Stimulated activated CD8-positive, alpha-beta memory T cell treated with anti-CD3 and anti-CD28 coated beads, Interleukin-7, amount 100 ng/mL, for 24 hours (primary cell): ENCODE data around the gene ALMS1.
"Not testable (repeated sequence)": the region's sequence is repeated elsewhere in the genome, so short reads cannot be mapped to it uniquely, and the experiment has no call there.

Experiments
- DNase-seq: peaks from one replicate; pipeline ENCODE4 v3.0.0-alpha.2; 2020; ENCODE audit warnings: low read depth

Gene ALMS1

DNA sequence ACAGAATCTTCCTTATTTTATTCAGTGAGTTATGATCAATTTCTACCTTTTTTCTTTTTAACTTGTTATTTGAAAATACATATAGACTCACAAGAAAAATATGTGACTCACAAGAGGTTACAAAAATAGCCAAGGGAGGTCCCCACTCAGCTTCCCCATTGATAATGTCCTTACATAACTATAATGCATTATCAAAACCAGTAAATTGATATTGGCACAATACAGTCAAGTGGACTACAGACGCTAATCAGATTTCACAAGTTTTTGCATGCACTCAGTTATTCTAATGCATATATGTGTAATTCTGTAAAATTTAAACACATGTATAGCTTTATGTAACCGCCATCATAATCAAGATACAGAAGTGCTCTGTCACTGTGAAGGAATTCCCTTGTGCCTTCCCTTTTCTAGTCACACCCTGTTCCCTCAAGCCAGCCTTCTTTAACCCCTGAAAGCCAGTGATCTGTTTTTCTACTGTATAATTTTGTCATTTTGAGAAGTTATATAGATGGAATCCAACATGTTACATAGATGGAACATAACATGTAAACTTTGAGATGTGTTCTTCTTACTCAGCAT, 118.4 kb downstream of the ALMS1 start:
- no peak for DNase-seq

DNA sequence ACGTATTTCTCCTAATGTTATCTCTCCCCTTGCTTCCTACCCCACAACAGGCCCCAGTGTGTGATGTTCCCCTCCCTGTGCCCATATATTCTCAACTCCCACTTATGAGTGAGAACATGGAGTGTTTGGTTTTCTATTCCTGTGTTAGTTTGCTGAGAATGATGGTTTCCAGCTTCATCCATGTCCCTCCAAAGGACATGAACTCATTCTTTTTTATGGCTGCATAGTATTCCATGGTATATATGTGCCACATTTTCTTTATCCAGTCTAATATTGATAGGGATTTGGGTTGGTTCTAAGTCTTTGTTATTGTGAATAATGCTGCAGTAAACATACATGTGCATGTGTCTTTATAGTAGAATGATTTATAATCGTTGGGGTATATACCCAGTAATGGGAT, 119.2 kb downstream of the ALMS1 start:
- DNase-seq, result not testable (repeated sequence)

DNA sequence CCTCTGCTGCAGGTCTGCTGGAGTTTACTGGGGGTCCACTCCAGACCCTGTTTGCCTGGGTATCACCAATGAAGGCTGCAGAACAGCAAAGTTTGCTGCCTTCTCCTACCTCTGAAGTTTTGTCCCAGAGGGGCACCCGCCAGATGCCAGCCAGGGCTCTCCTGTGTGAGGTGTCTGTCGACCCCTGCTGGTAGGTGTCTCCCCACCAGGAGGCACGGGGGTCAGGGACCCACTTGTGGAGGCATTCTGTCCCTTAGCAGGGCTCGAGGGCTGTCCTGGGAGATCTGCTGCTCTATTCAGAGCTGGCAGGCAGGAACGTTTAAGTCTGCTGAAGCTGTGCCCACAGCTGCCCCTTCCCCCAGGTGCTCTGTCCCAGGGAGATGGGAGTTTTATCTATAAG, 124.8 kb downstream of the ALMS1 start:
- DNase-seq, result not testable (repeated sequence)

DNA sequence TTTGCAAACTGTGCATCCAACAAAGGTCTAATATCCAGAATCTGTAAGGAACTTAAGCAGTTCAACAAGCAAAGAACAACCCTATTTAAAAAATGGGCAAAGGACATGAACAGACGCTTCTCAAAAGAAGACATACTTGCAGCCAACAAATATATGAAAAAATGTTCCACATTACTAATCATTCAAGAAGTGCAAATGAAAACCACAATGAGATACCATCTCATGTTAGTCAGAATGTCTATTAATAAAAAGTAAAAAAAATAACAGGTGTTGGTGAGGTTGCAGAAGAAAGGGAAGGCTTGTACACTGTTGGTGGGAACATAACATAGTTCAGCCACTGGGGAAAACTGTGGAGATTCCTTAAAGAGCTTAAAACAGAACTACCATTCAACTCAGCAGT, 130.4 kb downstream of the ALMS1 start:
- DNase-seq, result no peak

DNA sequence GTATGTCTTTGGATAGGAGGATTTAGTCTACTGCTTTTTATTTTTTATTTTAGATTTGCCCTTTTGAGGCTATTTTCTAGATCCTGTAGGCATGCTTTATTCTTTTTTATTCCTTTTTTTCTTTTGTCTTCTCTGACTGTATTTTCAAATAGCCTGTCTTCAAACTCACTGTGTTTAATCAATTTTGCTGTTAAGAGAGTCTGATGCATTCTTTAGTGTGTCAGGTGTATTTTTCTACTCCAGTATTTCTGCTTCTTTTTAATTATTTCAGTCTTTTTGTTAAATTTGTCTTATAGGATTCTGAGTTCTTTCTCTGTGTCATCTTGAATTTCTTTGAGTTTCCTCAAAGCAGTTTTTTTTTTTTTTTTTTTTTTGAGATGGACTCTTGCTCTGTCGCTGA, 143.1 kb downstream of the ALMS1 start:
- DNase-seq, result no peak

DNA sequence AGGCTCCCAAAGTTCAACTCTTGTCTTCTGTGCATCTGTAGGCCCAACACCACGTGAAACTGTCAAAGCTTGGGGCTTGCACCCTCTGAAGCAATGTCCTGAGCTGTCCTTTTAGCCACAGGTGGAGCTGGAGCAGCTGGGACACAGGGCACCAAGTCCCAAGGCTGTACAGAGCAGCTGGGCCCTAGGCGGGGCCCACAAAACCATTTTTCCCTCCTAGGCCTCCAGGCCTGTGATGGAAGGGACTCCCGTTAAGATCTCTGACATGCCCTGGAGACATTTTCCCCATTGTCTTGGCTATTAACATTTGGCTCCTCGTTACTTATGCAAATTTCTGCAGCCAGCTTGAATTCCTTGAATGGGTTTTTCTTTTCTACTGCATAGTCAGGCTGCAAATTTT, 145.1 kb downstream of the ALMS1 start:
- DNase-seq, result not testable (repeated sequence)

DNA sequence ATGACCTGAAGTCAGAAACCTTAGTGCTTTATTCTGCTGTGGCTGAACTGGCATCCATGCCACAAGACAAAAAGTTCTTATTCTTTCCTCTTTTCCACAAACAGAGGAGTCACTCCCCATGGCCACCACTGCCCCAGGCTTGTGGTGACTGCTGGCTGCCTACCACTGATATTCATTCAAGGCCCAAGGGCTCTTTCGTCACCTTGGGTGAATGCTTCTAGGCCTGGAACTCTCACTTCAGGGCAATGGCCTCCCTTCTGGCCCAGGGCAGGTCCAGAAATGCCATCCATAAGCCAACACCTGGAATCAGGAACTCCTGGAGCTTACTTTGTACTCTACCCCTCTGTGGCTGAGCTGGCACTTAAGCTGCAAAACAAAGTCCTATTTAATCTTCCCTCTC, 146.7 kb downstream of the ALMS1 start:
- DNase-seq, result no peak

DNA sequence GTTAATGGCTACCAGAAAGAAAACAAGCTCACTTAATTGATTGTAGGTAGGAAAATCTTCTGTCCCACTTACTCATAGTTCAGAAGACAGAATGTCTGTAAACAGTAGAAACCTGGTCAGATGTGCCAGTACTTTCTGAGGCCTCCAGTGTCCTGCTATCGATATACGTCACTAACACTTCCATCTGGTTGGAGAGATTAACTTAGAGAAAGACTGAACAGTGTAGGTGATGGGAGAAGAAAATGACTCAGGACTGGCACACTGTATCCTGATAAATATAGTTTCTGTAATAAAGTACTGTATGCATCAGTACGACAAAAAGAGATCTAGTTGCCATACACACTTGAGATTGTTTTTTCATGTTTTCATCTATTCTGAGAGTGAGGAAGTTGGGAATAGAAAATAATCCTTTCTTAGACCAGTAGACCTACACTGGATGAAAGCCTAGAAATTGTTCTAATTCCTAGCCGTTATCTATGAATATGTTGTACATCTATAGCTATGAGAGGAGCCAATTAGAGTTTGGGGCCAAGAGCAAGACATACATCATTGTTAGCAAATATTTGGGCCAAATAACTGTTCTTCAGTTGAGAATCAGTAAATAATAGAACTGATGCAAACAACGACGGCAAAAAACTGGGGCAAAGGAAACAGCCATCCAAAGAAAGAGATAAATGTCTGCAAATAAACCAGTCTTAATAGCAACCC, 150.7 kb downstream of the ALMS1 start:
- DNase-seq, result no peak

DNA sequence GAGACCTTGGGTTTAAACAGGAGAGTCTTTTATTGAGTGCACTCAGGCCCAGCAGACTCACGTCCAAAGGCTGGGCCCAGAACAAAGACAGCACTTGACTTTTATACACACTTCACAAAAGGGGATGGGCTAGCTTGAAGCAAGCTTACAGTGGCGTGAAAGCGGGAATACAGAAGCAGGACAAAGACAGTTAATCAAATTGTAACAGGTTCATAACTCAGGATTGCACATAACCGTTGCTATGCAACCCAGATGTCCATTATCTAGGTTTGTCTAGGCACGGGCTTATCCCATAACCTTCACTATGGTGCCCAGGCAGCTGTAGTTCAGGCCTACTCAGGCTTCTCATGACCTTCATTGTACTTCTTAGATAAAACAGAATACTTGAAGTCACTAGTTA, 175.2 kb downstream of the ALMS1 start:
- DNase-seq, result not testable (repeated sequence)

DNA sequence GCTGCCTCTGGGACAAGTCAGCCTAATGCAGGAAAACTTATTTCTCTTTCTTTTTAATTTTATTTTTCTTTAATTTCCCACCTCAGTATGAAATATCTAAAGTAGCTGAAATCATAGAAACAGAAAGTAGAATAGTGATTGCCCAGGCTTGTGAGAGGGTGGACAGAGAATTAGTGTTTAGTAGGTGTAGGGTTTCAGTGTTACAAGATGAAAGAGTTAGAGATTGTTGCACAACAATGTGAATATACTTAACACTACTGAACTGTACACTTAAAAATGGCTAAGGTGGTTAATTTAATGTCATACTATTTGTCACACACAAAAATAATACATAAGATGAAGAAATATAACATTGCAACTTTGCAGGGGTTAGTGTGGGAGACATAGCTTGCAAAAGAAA, 175.8 kb downstream of the ALMS1 start:
- no peak for DNase-seq

DNA sequence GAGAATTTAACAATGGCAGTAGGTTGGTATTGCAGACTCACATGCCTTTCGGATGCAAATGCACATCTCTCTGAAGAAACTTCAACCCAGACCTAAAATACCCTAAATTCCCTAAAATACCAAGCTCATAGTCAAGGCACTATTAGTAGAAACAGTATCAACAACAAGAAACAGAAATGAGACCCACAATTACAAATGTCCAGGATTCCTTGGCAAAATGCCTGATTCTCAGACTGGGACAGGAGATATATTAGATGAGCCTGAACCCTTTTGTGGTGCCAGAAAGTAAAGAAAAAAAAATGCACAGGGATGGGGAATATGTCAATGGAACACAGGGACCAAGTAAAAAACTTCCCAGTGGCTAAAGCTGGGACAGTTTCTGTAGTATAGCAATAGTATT, 179.3 kb downstream of the ALMS1 start:
- no peak for DNase-seq

DNA sequence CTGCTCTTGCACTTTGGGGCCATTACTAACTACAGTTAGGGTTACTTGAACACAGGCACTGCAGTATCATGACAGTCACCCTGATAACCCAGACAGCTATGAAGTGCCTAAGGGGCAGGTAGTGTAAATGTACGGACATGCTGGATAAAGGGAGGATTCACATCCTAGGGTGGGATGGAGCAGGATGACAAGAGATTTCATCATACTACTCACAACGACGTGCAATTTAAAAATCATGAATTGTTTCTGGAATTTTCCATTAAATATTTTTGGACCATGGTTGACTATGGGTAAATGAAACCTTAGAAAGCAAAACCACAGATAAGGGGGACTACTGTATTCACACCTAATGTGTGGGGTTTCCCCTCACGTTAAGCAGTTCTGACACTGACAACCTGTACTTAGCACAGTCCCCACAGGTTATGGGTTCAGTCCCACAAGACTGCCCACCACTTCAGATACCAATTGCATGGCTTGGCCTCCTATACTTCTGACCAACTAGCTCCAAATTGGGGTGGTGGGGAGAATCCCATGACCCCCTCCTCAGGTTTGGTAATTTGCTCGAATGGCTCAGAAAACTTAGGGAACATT, 180.7 kb downstream of the ALMS1 start:
- DNase-seq, result no peak

DNA sequence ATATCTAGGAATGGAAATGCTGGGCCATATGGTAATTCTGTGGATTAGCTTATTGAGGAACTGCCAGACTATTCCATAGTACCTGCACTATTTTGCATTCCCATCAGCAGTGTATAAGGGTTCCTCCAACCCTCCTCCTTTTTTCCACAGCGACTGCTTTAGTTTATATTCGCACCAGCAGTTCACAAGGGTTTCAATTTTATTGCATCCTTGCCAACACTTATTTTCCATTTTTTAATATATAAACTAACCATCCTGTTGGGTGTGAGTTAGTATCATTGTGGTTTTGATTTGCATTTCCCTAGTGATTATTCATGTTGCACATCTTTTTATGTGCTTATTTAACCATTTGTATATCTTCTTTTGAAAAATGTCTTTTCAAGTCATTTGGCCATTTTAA, 189.6 kb downstream of the ALMS1 start:
- DNase-seq, result no peak

DNA sequence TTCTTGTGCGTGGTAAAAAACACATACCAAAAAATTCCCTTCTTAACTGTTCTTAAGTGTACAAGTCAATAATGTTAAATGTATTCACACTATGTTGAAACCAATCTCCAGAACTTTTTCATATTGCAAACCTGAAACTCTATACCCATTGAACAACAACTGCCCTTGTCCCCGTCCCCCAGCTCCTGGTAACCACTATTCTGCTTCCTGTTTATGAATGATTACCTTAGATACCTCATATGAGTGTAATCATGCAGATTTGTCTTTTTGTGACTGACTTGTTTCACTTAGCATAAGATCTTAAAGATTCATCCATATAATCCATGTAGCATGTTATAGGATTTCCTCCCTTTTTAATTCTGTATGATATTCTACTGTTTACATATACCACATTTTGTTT, 196.7 kb downstream of the ALMS1 start:
- no peak for DNase-seq

DNA sequence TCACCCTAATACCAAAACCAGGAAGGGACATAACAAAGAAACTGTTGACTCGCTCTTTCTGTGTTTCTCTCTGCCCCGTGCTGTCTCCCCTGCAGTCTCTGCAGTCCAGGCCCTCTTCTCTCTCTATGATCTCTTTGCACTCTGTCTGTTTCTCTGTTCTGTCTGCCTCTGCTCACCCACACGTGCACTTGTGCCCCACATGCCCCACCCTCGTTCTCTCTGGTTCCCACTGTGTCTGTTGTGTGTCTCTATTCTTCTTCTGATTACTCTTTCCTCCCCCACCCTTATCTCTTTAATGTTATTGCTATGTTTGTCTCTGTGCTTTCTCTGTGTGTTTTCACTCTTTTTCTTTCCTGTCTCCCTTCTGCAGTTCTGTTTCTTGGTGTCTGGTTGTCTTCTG, 202.5 kb downstream of the ALMS1 start:
- DNase-seq, result no peak

DNA sequence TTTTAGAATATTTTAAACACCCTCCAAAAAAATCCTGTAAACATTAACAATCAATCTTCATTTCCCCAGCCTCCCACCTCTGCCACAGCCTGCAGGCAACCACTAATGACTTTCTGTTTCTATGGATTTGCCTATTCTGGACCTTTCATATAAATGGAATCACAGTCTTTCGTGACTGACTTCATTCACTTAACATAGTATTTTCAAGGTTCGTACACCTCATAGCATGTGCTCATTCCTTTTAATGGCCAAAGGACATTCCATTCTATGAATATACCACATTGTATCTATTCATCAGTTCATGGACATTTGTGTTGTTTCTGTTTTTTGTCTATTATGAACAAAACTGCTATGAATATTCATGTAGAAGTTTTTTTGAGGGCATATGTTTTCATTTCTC, 208.0 kb downstream of the ALMS1 start:
- DNase-seq, result no peak

DNA sequence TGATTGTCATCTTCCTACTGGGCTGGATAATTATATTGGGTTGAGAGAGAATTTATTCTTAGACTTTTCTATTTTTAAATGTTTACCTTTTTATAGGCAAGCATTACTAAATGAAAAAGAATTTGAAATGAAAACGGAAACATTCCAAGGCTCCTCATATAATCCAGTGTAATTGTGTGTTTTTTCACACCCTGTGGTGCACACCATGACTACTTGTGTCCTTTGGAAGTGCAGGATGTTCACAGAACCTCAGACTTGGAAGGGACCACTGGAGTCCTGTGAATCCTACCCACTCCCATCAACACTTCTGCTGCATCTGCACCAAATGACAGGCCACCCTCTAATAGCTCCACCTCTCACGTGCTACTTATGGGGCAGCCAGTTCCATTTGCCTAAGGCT, 208.6 kb downstream of the ALMS1 start:
- DNase-seq, result no peak

DNA sequence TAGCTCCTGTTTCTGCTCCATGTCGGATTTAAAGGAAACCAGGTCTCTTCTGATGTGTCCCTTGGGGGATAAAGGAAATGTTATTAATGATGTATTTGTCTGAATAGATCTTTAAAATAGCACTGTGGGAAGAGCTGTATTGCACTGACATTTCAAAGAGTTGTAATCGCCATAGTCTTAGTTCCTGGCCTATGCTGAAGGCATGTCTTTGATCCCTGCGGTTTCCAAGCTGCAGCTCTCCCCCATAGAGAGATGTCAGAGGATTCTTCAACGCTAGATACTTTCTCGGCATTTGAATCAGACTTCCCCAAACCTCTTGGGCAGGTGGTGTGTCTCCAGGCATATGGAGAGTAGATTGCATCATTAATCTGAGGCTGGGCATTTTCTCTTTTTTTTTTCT, 216.1 kb downstream of the ALMS1 start:
- DNase-seq, result no peak

DNA sequence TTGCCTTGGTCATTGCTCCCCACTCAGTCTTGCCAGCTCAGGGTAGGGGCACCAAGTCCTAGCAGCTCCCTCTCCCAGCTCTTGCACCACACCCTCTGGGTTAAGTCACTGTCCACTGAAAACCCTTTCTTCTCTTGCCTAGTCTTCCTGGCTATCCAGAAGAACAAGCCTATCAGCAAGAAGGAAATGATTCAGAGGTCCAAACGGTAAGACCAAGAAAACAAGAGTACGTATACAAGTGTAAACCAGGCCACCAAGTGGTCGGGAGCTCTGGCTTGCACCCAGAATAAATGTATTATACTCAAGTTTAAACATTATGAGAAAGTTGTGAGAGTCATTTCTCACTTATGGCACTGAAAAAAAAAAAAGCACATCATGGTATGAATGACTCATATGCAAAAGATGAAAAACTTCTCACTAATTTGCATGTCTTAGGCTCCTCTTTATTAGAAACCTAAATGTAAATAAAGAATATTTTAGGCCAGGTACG, 217.5 kb downstream of the ALMS1 start:
- DNase-seq, result not testable (repeated sequence)

DNA sequence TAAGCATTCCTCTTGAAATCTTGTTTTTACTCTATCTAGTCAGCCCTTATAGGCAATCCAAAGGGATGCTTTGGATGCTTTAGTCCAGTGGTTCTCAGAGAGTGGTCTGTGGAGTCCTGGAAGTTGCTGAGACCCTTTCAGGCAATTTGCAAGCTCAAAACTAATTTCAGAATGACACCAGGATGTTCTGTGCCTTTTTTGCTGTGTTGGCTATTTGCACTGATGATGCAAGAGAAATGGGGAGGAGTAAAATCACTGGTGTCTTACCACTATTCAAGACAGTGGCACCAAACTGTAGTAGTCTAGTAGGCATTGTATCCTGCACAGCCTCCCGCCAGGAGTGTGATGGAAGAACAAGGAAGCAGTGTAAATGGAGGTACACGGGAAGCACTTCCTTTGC, 219.0 kb downstream of the ALMS1 start:
- DNase-seq, result not testable (repeated sequence)

DNA sequence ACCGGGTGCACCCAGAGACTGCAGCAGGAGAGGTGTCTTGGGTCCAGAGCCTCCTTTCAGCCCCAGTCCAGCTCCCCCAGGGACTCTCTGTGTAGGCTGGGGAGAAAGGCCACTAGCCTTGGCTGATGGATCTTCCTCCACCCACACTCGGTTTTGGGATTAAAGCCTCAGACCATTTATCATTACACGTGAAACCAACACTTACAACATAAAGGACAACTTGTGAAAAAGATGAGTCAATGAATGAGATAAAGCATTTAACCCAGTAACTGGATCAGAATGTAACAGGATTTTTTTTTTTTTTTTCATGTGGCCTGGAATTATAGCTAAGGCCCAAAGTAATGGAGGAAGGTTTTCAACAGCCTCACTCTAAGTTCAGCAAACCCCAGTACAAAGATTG, 224.5 kb downstream of the ALMS1 start:
- no peak for DNase-seq

DNA sequence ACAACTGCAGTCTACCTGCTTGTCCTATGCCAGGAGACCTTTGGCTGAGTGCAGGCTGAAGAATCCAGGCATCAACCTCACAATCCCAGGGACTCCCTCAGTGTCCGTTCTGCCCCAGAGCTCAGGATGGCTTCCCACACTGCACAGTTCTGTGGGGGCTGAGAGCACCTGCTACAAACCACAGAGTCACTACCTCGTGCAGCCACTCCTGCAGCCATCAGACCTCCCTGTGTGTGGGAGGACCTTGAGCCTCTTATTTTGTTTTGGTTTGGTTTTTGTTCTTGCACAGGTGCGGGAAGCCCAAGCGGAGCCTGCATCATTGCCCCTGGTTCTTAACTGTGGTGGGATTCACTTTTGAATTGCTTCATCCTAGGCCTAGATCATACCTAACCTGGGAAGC, 225.6 kb downstream of the ALMS1 start:
- no peak for DNase-seq

DNA sequence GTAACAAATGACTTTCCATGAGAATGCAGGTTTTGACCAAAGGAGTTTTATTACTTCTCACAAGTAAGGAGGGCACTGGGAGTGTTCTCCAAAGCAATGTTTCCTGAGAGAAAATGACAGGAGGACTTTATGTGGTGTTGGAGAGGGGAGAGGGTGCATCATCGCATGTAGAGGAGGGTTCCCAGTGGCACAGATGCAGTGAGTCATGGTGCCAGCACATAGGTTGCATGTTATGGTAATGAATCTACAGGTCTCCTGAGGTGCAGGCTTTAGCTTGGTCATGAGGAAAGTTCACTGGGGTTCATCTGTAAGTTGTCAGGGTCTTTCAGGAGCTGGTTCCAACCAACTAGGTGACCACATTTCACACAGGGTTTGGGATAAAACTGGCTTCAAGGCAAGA, 226.2 kb downstream of the ALMS1 start:
- no peak for DNase-seq

DNA sequence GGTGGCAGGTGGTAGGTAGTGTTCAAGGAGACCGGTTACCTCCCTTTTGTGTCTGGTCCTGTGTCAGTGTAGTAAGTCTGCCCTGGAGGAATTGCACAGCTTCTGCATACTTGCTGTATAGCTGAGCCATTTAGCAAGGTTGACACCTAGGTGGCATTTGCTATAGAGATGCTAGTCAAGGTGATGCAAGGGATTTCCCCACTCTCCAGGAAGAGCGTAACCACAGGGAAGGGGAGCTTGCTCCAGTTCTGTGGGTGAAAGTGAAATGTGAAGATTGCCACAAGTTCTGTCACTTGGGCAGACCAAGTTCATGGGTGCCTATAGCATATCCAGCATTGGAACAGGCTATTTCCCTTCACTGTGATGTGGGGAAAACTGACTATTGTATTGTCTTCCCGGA, 228.5 kb downstream of the ALMS1 start:
- no peak for DNase-seq
